HG03521 (cell line): ENCODE measurements around the gene TEX13C.
"Not testable (repeated sequence)": the region's sequence is repeated elsewhere in the genome, so short reads cannot be mapped to it uniquely, and the experiment has no call there.

Experiments
- ATAC-seq: cut with Tn5 transposase; IDR thresholded peaks from one replicate; pipeline ENCODE4 v1.9.1; 2021; ENCODE audit warnings: mild to moderate bottlenecking, moderate library complexity; ENCODE audit not compliant: unreplicated experiment

Gene TEX13C

GRCh38 chrX:125319646-125320521, at the start of gene TEX13C:
Gene TEX13C (plus strand): TSS chrX:125319871. CDS start chrX:125320120, 249 bp downstream.
- ATAC-seq, result no peak

DNA sequence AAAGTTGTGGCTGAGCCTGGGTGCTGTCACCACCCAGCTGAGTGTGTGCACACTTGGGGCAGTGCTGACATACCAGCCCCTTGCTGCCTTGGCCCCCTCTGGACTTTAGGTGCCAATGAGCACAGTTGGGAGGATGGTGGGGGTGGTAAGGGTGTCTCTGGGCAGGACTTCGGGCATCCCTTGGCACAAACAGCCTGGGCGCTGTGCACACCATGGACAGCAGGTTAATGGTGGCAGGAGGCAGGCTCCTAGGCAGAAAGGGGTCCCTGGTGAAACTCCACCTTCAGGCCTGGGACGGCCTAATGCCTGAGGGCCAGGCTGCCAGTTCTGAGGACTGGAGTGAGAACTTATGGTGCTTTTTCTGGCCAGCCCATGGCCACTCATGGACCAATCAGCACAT, 32.4 kb upstream of the TEX13C start:
- no peak for ATAC-seq

DNA sequence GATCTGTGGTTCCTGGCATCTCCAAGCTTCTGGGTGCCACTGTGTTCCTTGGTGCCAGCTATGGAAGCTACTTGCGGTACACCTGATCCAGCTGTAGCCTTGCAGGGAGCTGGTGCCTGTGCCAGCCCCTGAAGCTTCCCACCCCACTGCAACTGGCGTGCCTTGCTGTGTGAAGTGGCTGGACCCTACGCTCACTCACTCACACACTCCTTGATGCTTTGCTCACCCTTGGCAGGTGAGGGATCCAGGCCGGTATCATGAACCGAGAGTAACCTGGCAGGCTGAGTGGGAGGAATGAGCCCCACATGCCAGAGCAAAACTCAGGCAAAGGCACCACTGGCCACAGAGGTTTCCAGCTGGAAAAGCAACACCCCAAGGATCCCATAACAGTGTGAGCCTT, 31.3 kb upstream of the TEX13C start:
- ATAC-seq, result no peak

- ATAC-seq, result no peak
These were observed 30.5 kb upstream of the TEX13C start for GRCh38 chrX:125289209-125289608.

DNA sequence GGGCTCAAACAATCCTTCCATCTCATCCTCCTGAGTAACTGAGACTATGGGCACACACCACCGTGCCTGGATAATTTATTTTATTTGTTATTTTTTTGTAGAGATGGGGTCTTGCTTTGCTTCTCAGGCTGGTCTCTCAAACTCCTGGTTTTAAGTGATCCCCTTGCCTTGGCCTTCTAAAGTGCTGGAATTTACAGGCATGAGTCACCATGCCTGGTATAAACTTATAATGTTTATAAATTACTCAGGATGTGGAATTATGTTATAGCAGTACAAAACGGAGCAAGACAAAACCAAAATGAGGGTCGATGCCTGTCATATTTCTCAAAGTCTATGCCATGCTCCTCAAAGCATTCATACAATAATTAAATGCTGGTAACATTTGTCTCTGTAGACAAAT, 29.8 kb upstream of the TEX13C start:
- ATAC-seq, result no peak

DNA sequence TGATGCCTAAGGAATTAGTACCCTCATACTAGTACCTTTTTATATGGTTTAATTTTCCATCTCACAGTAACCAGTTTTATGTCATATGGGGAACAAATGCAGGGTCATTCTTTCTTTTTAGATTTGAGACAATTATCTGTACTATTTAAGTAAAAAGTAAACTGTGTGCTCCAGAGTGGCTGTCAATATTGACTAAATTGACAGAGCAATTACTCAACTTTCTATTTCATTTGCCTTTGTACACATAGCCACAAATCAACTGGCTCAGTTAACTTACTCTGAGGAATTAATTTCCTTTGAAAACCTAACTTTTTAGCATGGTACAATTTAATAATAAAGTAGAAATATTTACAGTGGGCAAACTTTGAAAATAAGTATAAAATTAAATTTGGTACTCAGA, 28.5 kb upstream of the TEX13C start:
- ATAC-seq, result no peak

DNA sequence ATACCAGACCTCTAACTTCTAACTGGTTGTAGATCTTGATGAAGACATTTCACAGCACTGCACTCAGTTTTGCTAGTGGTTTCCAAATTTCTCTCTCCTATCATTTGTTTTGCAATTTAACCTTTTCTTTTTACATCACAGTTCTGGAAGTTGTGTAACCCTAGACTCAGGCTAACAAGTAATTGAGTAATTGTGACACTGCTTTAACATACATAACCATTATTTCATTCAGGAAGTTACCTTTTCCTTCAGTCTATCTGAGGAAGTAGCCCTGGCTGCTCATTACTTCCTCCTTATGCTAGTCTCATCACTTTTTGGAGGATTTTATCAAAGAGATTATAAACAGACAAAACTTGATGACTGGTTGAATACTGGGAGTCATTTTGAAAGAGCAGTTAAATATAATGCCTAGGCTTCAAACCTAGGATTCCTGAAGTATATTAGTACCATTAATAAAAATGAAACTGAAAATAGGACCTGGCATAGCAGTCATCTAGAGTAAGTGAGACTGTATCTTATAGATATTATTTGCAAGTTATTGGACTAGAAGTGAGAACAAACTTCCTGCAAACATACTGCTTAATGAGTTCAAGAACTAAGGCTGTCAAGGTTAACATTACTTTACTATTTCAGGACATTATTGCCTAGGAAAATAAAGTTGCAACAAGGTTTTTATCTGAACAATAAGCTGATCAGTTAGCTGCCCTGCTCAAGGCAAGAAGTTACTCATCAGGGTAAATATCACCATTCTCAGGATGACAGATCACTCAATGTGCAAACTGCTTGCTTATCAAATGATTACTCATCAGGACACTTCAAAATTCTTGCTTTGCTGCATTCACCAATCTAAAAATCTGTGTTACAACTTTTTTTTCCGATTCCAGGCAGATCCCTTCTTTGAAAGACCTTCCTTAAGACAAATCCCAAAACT, 25.6 kb upstream of the TEX13C start:
- no peak for ATAC-seq

- ATAC-seq, result peak; percentile 51
These were observed 24.3 kb upstream of the TEX13C start for GRCh38 chrX:125295337-125295736.

DNA sequence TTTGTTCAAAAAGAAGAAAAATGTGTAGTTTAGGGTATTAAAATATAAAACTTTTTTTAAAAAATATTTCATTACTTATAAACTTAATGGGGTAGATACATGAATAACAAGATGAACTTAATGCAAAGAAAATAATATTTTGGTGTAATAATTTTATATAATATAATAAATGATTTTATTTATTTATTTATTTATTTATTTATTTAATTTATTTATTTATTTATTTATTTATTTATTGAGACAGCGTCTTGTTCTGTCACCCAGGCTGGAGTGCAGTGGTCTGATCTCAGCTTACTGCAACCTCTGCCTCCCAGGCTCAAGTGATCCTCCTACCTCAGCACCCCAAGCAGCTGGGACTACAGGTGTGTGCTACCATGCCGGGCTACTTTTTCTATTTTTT, 20.8 kb upstream of the TEX13C start:
- ATAC-seq, result no peak

- ATAC-seq, result no peak
These were observed 13.3 kb upstream of the TEX13C start for GRCh38 chrX:125306335-125306866.

GRCh38 chrX:125308653-125309052, 11.0 kb upstream of the TEX13C start:
- no peak for ATAC-seq

- not testable (repeated sequence) for ATAC-seq
These were observed 505 bp upstream of the TEX13C start for GRCh38 chrX:125319166-125319565.

DNA sequence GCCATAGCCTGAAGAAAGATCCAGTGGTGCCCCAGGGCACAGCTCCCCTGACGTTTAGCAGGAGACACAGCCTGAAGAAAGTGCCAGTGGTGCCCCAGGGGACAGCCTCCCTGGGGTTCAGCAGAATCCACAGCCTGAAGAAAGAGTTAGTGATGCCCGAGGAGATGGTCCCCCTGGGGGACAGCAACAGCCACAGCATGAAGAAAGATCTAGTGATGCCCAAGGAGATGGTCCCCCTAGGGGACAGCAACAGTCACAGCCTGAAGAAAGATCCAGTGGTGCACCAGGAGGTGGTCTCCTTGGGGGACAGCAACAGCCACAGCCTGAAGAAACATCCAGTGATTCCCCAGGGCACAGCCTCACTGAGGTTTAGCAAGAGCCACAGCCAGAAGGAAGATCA, 2.8 kb downstream of the TEX13C start:
- ATAC-seq, result no peak

DNA sequence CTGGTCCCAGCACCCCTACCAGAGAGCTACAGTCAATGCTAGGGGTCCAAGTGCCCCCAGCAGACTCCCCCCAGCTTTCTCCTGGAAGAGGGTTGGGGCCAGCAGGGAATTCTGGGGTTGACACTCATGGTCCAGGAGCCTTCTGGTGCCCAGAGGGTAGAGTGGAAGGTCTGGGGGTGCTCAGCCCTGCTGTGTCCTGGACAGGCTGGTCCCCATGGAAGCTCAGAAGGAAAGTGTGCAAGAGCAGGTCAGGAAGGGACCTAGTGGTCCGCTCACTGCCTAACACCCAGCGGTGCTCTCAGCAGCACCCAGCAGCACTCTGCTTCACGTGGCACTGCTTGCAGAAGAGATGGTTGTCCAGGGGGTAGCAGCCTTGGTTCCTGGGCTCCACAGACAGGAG, 6.9 kb downstream of the TEX13C start:
- no peak for ATAC-seq

GRCh38 chrX:125327891-125328290, 8.2 kb downstream of the TEX13C start:
- ATAC-seq, result no peak

DNA sequence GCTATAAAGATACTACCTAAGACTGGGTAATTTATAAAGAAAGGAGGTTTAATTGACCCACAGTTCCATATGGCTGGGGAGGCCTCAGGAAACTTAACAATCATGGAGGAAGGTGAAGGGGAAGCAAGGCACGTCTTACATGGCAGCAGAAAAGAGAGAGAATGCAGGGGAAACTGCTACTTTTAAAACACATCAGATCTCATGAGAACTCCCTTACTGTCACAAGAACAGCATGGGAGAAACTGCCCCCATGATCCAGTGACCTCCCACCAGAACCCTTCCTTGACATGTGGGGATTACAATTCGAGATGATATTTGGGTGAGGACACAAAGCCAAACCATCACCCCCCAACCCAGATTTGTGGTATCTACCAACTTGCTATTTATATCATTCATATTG, 13.9 kb downstream of the TEX13C start:
- no peak for ATAC-seq

DNA sequence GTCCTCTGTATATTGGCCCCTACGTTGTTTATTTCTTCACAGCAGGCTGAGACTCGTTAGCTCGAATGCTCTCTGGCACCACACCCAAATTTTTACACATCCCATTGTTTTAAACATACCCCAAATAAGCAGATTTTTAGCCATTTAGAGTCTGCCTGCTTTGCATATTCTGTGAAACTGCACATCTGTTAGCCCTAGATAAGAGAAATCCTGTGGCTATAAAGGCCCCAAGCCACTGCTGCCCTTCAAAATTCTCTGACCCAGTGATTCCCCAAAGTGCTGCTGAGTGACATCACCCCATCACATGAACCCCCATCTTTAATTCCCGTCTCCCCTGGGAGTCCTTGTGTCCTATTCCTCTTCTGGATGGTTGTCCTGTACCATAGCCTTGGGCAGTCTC, 20.8 kb downstream of the TEX13C start:
- no peak for ATAC-seq

DNA sequence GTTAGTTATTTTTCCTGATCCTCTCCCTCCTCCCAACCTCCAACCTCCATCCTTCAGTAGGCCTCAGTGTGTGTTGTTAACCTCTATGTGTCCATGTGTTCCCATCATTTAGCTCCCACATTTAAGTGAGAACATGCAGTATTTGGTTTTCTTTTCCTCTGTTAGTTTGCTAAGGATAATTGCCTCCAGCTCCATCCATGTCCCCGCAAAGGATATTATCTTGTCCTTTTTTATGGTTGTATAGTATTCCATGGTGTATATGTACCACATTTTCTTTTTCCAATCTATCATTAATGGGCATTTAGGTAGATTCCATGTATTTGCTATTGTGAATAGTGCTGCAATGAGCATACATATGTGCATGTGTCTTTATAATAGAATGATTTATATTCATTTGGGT, 54.5 kb downstream of the TEX13C start:
- ATAC-seq, result no peak
